Fibroblast of mammary gland (primary cell): Measurements from ENCODE around the gene PTEN.
"Not testable (repeated sequence)": the region's sequence is repeated elsewhere in the genome, so short reads cannot be mapped to it uniquely, and the experiment has no call there.

ENCODE experiments used
- DNase-seq: peaks from one replicate; pipeline ENCODE4 v3.0.0-alpha.2; 2010; ENCODE audit warnings: low read depth
- H3K4me3 ChIP-seq: 2 replicates; pipeline ENCODE4 v1.5.1; 2011; ENCODE audit warnings: low read depth, mild to moderate bottlenecking, low read length, moderate library complexity; ENCODE audit not compliant: control insufficient read depth
- TF ChIP-seq, protein P1 (sequence below): conservative IDR thresholded peaks from 2 replicates; pipeline ENCODE4 v1.5.1; 2011; ENCODE audit warnings: low read depth, low read length, inconsistent platforms; ENCODE audit not compliant: control insufficient read depth, insufficient read depth

Gene PTEN

DNA sequence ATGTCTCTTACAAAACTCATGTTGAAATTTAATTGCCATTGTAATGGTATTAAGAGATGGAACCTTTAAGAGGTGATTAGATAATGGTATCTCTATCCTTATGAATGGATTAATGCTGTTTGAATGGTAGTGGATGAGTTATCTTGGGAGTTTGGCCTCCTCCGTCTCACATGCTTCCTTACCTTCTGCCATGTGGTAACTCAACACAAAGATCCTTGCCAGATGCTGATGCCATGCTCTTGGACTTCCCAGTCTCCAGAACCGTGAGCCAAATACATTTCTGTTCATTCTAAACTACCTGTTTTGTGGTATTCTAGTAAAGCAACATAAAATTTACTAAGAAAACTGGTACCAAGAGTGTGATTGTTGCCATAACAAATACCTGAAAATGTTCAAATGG, 23.2 kb downstream of the PTEN start:
- TF ChIP-seq, protein P1, sequence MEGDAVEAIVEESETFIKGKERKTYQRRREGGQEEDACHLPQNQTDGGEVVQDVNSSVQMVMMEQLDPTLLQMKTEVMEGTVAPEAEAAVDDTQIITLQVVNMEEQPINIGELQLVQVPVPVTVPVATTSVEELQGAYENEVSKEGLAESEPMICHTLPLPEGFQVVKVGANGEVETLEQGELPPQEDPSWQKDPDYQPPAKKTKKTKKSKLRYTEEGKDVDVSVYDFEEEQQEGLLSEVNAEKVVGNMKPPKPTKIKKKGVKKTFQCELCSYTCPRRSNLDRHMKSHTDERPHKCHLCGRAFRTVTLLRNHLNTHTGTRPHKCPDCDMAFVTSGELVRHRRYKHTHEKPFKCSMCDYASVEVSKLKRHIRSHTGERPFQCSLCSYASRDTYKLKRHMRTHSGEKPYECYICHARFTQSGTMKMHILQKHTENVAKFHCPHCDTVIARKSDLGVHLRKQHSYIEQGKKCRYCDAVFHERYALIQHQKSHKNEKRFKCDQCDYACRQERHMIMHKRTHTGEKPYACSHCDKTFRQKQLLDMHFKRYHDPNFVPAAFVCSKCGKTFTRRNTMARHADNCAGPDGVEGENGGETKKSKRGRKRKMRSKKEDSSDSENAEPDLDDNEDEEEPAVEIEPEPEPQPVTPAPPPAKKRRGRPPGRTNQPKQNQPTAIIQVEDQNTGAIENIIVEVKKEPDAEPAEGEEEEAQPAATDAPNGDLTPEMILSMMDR: no peak
- no peak for DNase-seq
- no peak overlapping the region for H3K4me3 ChIP-seq

DNA sequence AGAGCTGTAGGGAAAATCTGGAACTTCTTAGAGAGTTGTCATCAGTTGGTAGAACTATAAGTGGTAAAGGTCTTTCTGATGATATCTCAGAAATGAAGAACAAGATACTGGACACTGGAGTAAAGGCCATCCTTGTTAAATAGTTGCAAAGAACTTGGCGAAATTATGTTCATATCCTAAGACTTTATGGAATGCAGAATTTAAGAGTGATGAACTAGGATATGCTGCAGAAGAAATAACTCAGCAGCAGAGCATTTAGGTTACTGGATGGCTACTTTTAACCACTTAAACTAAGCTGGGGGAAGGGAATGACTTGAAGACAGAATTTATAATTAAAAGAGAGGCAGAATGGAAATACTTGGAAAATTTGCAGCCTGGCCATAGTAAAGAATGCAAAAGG, 23.7 kb downstream of the PTEN start:
- TF ChIP-seq, protein P1: no peak
- DNase-seq: no peak

DNA sequence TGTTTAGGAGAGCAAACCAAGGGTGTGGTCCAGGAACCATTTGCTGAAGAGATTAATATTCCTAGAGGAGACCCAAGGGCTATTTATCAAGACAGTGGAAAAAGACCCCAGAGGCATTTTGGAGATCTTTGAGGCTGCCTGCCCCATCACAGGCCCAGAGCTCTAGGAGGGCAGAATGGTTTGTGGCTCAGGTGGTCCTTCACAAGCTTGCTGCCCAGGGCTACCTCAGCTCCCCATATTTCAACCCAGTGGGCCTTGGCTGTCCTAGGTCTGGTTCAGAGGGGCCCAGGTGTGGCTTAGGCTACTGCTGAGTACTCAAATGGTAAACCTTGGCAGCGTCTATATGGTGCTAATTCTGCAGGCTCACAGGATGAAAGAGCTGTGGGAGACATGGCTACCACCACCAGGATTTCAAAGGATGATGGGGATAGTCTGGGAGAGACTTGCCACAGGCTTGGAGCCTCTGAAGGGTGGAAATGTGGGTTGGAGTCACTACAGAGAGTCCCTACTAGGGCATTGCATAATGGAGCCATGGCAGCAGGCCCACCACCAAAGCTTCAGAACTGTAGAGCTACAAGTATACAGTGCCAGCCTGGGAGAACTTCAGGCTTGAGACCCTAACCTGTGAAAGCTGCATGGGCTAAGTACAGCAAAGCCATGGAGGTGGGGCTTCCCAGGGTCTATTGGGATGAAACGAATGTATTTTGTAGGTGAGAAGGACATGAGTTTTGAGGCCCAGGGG, 24.3 kb downstream of the PTEN start:
- H3K4me3 ChIP-seq: no peak overlapping the region
- DNase-seq: no peak
- TF ChIP-seq, protein P1: no peak

More for the DNA sequence above, 23.7 kb downstream of the PTEN start:
- H3K4me3 ChIP-seq: no peak overlapping the region

DNA sequence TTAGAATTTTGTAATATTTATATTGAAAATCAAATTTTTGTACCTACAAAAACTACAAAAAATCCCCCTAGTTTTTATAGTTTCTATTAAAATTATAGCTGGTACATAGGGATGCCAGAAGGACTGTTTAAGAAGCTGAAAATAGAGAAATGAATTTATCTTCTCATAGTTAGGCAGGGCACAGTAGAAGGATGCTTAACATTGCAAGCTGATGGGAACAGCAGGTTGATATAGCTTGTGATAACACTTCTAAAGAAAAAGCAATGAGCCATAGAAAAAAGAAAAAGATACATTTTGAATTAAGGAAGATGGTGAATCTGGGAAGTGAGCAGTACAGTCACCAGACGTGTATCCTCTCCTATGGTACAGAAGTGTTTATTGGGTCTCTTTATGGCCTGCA, 32.0 kb downstream of the PTEN start:
- no peak for DNase-seq
- H3K4me3 ChIP-seq: no peak overlapping the region
- TF ChIP-seq, protein P1: no peak

DNA sequence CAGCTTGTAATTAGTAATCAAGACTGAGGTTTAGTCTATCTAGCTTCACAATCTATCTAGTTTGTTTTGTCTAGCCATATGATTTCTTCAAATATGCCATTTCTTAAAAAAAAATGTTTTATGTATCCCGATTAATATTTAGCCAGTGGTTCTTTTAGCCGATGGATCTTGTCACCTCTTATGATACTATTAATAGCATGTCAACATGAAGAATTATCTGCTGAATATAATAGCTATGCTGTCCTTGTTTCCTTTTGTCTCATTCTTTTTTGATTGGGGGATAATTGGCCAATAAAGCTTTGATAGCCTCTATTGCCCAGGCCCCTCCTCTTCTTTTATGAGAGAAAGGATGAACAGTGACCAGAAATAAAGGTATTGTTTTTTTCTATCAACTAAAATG, 32.8 kb downstream of the PTEN start:
- TF ChIP-seq, protein P1: no peak
- DNase-seq: no peak
- H3K4me3 ChIP-seq: no peak overlapping the region

DNA sequence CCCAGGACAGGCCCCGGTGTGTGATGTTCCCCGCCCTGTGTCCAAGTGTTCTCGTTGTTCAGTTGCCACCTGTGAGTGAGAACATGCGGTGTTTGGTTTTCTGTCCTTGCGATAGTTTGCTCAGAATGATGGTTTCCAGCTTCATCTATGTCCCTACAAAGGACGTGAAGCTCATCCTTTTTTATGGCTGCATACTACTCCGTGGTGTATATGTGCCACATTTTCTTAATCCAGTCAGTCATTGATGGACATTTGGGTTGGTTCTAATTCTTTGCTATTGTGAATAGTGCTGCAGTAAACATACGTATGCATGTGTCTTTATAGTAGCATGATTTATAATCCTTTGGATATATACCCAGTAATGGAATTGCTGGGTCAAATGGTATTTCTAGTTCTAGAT, 34.5 kb downstream of the PTEN start:
- not testable (repeated sequence) for H3K4me3 ChIP-seq, DNase-seq

DNA sequence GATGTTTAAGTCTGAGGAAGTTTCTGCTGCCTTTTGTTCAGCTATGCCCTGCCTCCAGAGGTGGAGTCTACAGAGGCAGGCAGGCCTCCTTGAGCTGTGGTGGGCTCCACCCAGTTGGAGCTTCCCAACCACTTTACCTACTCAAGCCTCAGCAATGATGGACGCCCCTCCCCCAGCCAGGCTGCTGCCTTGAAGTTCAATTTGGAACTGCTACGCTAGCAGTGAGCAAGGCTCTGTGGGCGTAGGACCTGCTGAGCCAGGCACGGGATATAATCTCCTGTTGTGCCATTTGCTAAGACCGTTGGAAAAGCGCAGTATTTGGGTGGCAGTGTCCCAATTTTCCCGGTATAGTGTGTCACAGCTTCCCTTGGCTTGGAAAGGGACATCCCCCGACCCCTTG, 40.0 kb downstream of the PTEN start:
- not testable (repeated sequence) for DNase-seq, H3K4me3 ChIP-seq
